ENCODE results near the gene ADAMTS8. TPM values are rescaled to one million over a fixed set of nuclear protein-coding genes. Genes with fewer than 3 reads are reported as not detected.

ADAMTS8 gene
- total and polyA plus RNA-seq, 9 of the 15 experiments (the other 6 are each of a cell fraction or from before 2014, with no cell fraction given): not detected

- in situ Hi-C loops (cut with MboI) (no loop called here), intact Hi-C loops (cut with micrococcal nuclease) (no loop called here)
- Histone ChIP-seq H3K36me3 (ENCODE audit: control insufficient read depth, insufficient read depth, low read length) (no peaks in the 10 kb centered on the region), H2AFZ (ENCODE audit: low read depth, low read length) (no peak overlapping the region), H3K79me2 (ENCODE audit: control insufficient read depth, insufficient read depth, low read length) (no peaks in the 10 kb centered on the region), H4K20me1 (replicated peaks; ENCODE audit: control insufficient read depth, insufficient read depth, low read length) (no peaks in the 10 kb centered on the region), H3K4me2 (ENCODE audit: insufficient read depth, low read length) (no peak overlapping the region), H3K4me3 (no peak overlapping the region), H3K27ac (ENCODE audit: extremely low read depth, low read depth, low read length) (no peak overlapping the region), H3K27me3 (ENCODE audit: control insufficient read depth in 2 of 2, insufficient read depth in 2 of 2, low read length in 2 of 2) (peaks cover 25 to 73% of the 10 kb centered on the region in 2 experiments; a peak in 4 of 5 replicates), H3K9me3 (replicated peaks; ENCODE audit: control insufficient read depth, insufficient read depth, low read depth, low read length) (no peaks in the 10 kb centered on the region), H3K9ac (ENCODE audit: insufficient read depth in 1 of 2, low read depth in 2 of 2, low read length in 2 of 2) (no peak overlapping the region), H3K9me1 (ENCODE audit: control insufficient read depth, insufficient read depth, low read length) (no peaks in the 10 kb centered on the region), H3K4me1 (replicated peaks in 1 of 2; ENCODE audit: control insufficient read depth in 2 of 2, insufficient read depth in 2 of 2, low read length in 2 of 2) (no peaks in the 10 kb centered on the region)
- ChIA-PET POLR2A (no interaction called here), CTCF (ENCODE audit: low intra/inter-chr PET ratio) (no interaction called here)
- DNase-seq (ENCODE audit: extremely low read depth in 1 of 4, low spot score in 3 of 4) (no peak), FAIRE-seq (no peak), ATAC-seq (no peak)
- TF ChIP-seq KDM1A (IDR thresholded peaks at IDR 0.05) (no peak), SRSF1 (IDR thresholded peaks at IDR 0.05; ENCODE audit: low read depth, low read length) (no peak)
- 0% methylated on average over 4 of the region's 4 CpGs for WGBS (ENCODE audit: insufficient coverage, low coverage, missing lambda C conversion rate)
- BruUV-seq (replicated peaks): no TSS peak
These were observed 30.0 kb upstream of the ADAMTS8 start for GRCh38 chr11:130458410-130458729.

GRCh38 chr11:130457623-130458409 is 29.4 kb upstream of the ADAMTS8 start:
- ATAC-seq (peak; percentile 27; the same call in 1 of the 3 replicates), FAIRE-seq (no peak), DNase-seq (ENCODE audit: extremely low read depth in 1 of 4, low spot score in 3 of 4) (no peak)
- POLR2A ChIA-PET: interaction anchor here (0.6 to 0.8 kb wide), 2 partner anchors 31 to 87 kb away, joined by 3 to 5 read pairs; no protein-coding TSS in a partner anchor
- in situ Hi-C loops (cut with MboI) (no loop called here), intact Hi-C loops (cut with micrococcal nuclease) (no loop called here)
- no TSS peak for BruUV-seq (replicated peaks)
- CTCF ChIA-PET (ENCODE audit: low intra/inter-chr PET ratio): no interaction called here
- peaks cover 24 to 68% of the 10 kb centered on the region in 2 experiments; a peak in 4 of 5 replicates for H3K27me3 ChIP-seq (ENCODE audit: control insufficient read depth in 2 of 2, insufficient read depth in 2 of 2, low read length in 2 of 2)
- H3K4me3 ChIP-seq: no peak overlapping the region
- no peaks in the 10 kb centered on the region for H3K9me3 ChIP-seq (replicated peaks; ENCODE audit: control insufficient read depth, insufficient read depth, low read depth, low read length)
- H3K9ac ChIP-seq (ENCODE audit: insufficient read depth in 1 of 2, low read depth in 2 of 2, low read length in 2 of 2): no peak overlapping the region
- 1% methylated on average over 20 of the region's 20 CpGs for WGBS (ENCODE audit: insufficient coverage, low coverage, missing lambda C conversion rate)
- no peaks in the 10 kb centered on the region for H3K79me2 ChIP-seq (ENCODE audit: control insufficient read depth, insufficient read depth, low read length)
- H2AFZ ChIP-seq (ENCODE audit: low read depth, low read length): no peak overlapping the region
- no peaks in the 10 kb centered on the region for H3K4me1 ChIP-seq (replicated peaks in 1 of 2; ENCODE audit: control insufficient read depth in 2 of 2, insufficient read depth in 2 of 2, low read length in 2 of 2)
- no peaks in the 10 kb centered on the region for H3K9me1 ChIP-seq (ENCODE audit: control insufficient read depth, insufficient read depth, low read length)
- no peaks in the 10 kb centered on the region for H4K20me1 ChIP-seq (replicated peaks; ENCODE audit: control insufficient read depth, insufficient read depth, low read length)
- no peak overlapping the region for H3K4me2 ChIP-seq (ENCODE audit: insufficient read depth, low read length)
- no peaks in the 10 kb centered on the region for H3K36me3 ChIP-seq (ENCODE audit: control insufficient read depth, insufficient read depth, low read length)
- no peak overlapping the region for H3K27ac ChIP-seq (ENCODE audit: extremely low read depth, low read depth, low read length)
- TF ChIP-seq RERE (CRISPR knock-in tag; IDR thresholded peaks at IDR 0.05; ENCODE audit: borderline replicate concordance) (no peak), CC2D1A (IDR thresholded peaks at IDR 0.05) (no peak), HNRNPL (IDR thresholded peaks at IDR 0.05; ENCODE audit: low read depth, low read length) (no peak), SP1 (CRISPR knock-in tag; IDR thresholded peaks at IDR 0.05) (no peak), ZNF280B (CRISPR knock-in tag; IDR thresholded peaks at IDR 0.05) (no peak), NR2C1 (IDR thresholded peaks at IDR 0.05) (no peak), NR2C1 (tag; IDR thresholded peaks at IDR 0.05) (no peak)
